ENCODE measurements around the gene HMGN2.
"Not testable (repeated sequence)": the region's sequence is repeated elsewhere in the genome, so short reads cannot be mapped to it uniquely, and the experiment has no call there.

Gene HMGN2

DNA sequence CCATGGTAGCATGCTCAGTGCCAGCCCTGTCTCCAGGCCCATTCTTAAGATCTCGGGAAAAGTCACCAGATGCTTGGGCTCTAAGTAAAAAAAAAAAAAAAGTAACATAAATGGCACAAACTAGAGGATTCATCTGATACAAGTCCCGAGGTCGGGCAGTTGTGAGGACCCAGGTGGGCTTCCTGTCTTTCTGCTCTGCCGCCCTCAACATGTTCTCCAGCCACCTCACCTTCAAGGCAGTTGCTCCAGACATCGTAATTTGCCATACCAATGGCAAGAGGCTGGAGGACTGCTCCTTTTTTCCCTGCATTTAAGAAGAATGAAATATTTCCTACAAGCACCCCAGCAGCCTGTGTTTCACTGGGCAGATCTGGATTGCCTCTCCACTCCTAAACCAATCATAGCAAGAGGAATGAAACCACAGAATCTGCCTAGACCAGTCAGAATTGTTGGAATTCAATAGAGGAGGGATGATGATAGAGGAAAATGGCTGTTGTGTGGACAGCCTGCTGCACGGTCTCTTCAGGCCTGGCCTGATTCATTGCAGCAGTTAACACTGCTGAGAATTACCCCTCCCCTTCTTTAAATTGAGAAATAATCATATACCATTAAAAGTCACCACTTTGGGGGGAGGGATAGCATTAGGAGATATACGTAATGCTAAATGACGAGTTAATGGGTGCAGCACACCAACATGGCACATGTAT lies 5.4 kb downstream of the HMGN2 start:
- DNase-seq, result no peak

DNA sequence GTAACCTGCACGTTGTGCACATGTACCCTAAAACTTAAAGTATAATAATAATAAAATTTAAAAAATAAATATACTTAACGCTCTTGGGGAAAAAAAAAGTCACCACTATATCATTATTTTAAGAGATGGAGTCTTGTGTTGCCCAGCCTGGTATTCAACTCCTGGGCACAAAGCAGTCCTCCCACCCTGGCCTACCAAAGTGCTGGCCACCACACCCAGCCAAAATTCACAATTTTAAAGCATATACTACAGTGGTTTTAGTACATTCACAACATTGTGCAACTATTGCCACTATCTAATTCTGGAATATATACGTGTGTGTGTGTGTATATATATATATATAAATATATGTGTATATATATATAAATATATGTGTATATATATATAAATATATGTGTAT lies 5.9 kb downstream of the HMGN2 start:
- no peak for DNase-seq

DNA sequence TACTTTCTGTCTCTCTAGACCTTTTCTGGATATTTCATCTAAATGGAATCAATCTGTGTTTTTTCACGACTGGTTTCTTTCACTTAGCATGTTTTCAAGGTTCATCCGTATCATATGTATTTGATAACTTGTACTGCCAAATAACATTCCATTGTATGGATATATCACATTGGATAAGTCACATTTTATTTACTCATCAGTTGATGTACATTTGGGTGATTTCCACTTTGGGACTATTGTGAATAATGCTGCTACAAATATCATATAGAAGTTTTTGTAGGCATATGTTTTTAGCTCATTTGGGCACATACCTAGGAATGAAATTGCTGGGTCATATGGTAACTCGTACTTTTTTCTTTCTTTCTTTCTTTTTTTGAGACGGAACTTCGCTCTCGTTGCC lies 6.7 kb downstream of the HMGN2 start:
- no peak for DNase-seq

DNA sequence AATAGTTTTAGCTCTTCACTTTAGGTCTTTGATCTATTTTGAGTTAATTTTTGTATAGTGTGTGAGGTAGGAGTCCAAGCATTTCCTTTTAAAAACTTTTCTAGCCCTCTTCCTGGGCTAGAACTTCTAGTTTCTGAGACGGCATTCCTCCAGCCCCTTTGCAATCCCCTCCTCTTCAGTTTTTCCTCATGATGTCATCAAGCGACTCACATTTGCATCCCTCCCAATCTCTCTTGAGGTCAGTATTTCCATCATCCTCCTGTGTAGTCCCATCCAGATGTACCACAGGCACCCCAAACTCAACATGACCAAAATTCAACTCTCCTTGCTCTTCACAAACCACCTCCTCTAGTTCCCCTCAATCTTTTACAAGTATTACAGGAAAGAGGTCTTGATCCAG lies 10.7 kb downstream of the HMGN2 start:
- no peak for DNase-seq

DNA sequence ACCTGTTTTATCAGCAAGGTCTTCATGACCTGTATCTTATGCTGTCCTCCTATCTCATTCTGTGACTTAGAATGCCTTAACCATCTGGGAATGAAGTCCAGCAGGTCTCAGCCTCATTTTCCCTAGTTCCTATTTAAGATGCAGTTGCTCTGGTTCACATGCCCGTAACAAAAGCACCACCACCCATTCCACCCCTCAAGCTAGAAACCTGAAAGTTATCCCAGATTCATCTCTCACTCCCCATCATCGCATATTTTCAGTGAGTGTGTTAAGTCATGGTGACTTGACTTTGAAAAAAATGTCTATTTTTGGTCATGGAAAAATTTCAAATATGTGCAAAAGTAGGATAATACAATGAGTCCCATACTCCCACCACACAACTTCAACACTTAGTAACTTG lies 11.7 kb downstream of the HMGN2 start:
- DNase-seq, result no peak

DNA sequence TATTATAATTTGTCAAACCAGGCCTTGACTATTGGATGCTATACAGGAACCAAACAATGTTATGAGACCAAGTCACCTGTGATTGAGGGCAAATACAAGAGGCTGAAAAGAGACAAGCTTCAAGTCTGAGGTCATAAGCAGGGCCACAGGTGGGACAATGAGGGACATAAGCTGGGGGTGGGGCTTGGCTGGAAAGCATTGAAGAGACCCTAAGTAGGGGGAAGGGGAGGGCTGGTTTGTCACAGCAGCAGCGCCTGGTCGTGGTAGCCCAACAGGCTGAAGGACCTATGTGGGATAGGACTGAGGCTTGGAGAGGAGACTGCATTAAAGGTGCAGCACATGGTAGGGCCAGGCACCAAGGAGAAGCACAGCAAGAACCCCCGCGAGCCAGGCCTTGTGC lies 17.9 kb downstream of the HMGN2 start:
- DNase-seq, result no peak

DNA sequence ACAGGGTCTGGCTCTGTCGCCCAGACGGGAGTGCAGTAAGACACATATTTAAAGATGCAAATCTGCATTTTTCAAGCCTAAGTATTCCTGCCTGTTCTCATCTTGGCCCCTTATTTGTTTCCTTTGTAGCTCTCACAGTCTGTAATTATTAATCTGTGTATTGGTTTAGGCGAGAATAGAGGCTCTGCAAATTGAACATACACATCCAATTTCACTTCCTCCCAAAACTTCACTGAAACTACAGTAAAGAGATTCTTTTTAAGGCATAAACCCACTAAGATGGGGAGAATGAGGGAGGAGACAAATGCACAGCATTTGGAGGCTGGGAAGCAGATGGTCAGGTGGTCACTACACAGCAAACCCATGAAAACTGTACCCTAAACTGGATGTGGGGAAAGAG lies 21.0 kb downstream of the HMGN2 start:
- DNase-seq, result no peak

DNA sequence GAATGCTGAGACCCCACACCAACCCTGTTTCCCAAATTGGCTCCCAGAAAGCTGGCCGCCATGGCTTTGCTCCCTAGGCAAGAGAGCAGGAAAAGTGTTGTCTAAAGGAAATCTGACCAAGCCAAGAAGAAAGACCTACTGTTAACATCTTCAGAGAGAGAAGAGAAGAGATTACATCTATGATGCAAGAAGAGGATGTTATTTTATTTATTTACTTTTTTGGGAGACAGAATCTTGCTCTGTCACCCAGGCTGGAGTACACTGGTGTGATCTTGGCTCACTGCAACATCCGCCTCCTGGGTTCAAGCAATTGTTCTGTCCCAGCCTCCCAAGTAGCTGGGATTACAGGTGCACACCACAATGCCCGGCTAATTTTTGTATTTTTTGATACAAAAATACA lies 21.7 kb downstream of the HMGN2 start:
- no peak for DNase-seq

DNA sequence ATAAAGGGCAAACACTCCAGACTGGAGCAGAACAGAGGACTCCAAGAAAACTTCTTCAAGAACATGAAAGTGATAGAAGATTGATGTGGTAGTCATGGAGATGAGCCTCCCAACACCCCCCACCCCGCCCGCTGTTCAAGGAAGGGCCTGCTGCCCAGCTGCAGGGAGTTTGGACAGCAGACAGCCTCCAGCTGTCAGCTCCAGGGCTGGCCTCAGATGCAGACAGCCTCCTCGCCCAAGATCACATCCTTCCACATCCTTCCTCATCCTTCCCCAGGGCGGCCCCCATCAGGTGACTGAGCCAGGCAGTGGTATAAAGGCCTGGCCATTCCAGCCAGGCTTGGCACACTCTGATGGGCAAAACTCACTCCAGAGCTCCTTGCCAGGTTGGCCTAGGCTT lies 24.6 kb downstream of the HMGN2 start:
- DNase-seq, result no peak

DNA sequence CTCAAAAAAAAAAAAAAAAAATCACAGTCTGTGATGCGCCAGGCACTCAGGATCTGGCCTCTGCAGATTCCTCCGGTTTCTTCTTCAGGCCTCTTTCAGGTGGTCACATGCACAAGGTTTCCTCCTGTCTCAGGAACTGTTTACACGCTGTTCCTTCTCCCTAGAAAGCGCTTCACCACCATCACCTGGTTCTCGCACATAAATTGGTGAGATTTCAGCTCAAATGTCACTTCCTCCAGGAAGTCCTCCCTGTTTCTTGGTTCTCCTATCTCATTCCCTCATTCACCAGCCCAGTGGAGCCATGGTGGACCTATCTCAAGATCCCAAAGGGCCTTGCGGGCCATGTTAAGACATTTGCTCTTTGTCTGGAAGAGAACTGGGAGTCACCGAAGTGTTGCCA lies 26.7 kb downstream of the HMGN2 start:
- DNase-seq, result no peak

DNA sequence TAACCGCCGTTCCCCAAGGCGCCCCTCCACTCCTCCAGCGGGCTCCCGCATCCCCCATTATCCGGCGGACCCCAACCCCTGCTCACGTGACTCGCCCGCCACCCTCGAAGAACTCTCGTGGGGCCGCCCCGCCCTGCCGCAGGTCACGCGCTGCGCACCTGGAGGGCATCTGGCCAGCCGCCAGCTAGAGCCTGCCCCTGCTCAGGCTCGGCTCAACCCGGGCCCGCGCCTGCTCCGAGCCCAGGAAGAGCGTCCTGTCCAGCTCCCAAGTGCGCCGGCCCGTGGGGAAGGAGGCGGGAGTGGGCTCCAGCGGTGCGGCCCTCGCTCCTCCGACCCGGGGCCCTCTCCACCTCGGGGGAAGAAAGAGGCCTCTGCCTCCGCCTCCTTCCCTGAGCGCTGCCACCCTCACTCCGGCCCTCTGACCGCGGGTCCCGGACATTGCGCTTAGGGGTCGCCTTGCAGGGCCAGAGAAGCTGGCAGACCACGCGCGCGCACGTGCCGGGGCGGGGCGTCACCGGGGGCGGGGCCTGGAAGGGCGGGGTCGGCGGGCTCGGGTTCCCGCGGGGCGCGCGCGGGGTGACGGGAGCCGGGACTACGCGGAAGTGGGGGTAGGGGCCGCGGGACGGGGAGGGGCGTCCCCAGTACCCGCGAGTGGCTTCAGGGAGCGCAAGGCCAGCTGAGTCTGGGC lies 28.4 kb downstream of the HMGN2 start:
- DNase-seq, result peak; percentile 83

DNA sequence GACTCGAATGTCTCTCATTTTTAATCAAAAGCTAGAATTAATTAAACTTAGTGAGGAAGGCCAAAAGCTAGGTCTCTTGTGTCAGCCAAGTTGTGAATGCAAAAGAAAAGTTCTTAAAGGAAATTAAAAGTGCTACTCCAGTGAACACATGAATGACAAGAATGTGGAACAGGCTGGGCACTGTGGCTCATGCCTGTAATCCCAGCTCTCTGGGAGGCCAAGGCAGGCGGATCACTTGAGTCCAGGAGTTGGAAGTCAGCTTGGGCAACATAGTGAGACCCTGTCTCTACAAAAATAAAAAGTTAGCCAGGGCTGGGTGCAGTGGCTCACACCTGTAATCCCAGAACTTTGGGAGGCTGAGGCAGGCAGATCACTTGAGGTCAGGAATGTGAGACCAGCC lies 38.5 kb downstream of the HMGN2 start:
- DNase-seq, result not testable (repeated sequence)

DNA sequence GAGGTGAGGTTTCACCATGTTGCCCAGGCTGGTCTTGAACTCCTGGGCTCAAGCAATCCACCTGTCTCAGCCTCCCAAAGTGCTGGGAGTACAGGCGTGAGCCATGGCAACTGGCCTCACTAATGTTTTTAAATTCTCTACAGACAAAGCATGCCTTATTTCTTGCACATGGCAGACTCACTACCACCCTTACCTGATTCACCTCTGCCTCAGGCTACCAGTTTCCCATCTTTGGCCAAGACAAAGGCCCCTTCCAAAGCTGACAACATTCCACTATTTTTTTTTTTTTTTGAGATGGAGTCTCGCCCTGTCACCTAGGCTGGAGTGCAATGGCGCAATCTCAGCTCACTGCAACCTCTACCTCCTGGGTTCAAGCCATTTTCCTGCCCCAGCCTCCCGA lies 43.6 kb downstream of the HMGN2 start:
- not testable (repeated sequence) for DNase-seq

DNA sequence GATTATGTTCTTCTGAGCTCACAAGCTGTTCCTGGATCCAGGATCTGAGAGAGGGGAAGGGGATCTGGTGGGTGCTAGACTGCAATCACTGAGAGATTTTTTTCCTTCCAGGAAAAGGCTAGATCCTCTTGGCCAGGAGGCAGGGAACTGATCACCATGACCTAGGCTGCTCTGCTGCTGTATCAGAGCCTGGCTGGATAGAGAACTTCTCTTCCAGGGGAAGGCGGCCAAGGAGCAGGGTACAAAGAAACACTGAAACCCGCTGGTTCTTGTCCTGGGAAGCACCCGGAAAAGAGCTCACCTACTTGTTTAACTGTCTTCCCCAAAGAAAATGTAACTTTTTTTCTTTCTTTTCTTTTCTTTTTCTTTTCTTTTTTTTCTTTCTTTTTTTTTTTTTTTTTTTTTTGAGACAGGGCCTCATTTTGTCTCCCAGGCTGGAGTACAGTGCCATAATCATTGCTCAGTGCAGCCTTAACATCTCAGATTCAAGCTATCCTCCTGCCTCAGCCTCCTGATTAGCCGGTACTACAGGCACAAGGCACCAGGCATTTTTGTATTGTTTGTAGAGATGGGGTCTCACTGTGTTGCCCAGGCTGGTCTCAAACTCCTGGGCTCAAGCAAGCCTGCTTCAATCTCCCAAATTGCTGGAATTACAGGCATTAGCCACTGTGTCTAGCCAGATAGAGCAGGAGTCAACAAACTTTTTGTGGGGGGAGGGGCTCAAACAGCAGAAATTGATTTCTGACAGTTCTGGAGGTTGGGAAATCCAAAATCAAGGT lies 44.9 kb downstream of the HMGN2 start:
- no peak for DNase-seq

DNA sequence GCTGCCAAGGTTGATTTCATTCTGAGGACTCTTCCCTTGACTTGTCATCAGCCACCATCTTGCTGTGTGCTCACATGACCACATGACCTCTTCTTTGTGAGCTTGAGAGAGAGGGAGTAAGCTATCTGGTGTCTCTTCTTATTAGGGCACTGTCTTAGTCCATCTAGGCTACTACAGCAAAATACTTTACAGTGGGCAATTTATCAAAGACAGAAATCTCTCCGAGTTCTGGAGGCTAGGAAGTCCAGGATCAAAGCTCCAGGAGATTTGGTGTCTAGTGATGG lies 45.5 kb downstream of the HMGN2 start:
- DNase-seq, result no peak

DNA sequence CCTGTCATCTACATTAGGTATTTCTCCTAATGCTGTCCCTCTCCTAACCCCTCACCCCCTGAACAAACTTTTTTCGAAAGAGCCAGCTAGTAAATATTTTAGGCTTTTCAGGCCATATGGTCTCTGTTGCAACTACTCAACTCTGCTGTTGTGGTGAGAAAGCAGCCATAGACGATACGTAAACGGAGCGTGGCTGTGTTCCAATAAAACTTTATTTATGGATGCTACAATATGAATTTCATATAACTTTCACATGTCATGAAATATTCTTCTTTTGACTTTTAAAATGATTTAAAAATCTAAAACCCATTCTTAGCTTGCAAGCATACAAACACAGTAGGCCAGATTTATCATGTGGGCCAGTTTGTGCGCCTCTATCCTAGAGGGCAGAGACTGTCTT lies 46.1 kb downstream of the HMGN2 start:
- DNase-seq, result no peak

DNA sequence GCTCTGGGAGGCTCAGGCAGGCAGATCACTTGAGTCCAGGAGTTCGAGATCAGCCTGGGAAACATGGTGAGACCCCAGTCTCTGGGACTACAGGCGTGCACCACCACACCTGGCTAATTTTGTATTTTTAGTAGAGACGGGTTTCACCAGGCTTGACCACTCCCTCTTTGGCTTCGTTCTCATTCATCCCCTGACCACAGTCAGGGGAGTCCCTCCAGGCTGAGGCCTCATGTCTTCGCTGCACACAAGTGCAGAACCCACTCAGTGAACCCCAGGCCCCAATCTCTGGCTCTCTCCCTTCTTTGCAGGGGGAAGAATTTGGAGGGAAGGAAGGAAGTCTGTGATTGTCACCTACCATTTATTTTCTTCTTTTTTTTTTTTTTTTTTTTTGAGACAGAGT lies 48.1 kb downstream of the HMGN2 start:
- no peak for DNase-seq

DNA sequence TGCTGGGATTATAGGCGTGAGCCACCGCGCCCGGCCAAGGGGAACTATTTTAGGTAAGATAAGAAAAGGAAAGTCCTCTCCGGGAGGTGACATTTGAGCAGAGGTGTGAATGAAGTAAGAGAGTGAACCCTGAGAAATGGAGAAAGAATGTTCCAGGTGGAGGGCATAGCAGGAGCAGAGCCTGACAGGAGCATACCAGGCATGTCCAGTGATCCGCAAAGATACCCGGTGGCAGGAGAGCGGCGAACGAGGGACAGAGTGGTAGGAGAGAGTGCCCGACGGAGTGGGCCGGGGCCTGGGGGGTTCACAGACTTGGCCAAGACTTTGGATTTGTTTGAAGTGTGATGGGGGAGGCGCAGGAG lies 49.4 kb downstream of the HMGN2 start:
- DNase-seq, result no peak

DNA sequence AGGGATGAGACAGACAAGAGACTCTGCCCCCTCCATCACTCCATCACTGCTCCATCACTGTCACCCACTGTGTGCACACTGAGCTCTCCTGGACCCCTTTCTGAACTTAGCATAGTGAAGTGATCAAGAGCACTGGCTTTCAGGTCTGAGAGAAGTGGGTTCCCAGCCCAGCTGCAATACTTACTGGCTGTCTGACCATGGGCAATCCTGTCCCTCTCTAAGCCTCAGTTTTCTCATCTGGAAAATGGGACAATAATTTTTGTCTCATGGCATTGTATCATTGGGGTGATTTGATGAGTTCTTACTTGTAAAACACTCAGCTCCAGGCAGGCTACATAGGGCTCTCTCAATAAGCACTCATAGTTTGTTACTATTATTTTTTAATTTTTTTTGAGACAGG lies 49.8 kb downstream of the HMGN2 start:
- DNase-seq, result no peak

DNA sequence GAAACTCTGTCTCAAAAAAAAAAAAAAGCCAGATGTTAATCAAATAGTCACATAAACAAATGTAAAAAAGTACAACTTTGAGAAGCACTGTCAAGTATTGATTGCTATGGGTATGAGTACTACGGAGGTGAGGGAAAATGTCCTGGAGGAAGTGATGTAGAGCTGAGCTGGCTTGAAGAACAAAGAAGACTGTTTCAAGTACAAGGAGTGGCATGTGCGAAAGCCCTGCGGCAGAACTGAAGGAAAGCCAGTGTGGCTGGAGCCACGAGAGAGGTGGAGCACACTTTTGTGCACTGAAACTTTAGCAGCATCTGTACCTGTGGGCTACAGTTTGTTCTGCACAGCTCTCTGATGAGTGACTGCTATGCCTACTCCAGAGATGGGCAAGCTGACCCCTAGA lies 51.9 kb downstream of the HMGN2 start:
- DNase-seq, result no peak
